ENCODE data around the gene ZBTB7C.

The ZBTB7C gene

DNA sequence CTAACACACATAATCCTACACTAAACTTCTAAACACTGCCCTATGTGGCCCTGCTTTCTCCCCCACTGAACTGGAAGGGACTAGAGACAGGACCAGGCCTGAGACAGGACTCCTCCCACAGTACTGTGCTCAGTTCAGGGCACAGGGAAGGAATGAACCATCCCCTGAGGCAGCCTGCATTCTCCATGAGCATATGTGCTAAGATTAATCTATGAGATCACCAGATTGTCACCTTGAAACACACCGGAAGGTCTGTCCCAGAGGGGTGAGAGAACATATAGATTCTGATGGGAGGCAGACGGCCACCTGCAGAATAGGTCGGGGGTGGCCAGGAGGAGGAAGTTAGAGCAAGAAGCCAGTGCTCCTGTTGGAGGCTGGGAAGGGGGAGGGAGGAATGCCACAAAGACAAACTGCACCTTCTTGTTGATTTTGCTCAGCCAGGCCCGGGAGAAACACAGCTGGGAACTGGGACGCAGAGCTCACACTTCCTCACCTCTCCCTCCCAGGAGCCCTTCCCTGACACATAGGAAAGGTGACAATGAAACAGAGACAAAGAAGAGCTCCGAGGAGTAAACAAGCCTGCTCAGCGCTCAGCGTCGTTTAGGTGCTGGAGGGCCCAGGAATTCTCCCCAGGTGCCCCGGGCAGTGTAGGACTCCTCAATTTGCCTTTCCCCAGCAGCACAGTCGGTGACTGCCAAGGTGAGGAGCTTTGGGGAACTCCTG is 52.1 kb downstream of the ZBTB7C start:
- H3K27ac ChIP-seq = no peak overlapping the region
- DNase-seq (ENCODE audit: low read depth, low spot score) = no peak

DNA sequence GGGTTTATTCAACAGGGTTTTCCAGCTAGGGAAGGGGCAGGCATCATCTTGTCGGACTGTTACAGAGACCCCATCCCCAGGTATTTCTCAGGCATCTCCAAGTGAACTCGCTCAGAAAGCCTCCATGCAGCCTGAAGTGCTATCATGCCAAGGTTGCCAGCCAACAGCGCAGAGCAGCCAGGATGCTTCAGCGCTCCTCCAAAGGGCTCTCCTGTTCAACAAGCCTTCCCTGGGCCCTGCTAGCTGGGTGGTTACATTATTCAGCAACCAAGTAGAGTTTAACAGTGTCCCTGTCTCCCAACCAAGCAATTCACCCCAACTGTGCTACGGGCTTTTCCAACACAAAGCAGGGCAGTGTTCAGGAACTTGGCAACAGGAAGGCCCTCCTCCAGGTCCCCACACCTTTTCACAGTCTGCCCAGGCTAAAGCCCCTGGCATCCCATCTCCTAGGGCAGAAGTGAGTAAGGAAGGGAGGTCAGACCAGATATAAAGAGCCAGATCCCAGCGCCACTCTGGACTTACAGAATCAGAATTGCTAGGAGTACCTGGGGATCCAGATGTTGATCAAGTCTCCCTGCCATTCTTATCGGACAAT is 52.9 kb downstream of the ZBTB7C start:
- no peak for DNase-seq (ENCODE audit: low read depth, low spot score)

DNA sequence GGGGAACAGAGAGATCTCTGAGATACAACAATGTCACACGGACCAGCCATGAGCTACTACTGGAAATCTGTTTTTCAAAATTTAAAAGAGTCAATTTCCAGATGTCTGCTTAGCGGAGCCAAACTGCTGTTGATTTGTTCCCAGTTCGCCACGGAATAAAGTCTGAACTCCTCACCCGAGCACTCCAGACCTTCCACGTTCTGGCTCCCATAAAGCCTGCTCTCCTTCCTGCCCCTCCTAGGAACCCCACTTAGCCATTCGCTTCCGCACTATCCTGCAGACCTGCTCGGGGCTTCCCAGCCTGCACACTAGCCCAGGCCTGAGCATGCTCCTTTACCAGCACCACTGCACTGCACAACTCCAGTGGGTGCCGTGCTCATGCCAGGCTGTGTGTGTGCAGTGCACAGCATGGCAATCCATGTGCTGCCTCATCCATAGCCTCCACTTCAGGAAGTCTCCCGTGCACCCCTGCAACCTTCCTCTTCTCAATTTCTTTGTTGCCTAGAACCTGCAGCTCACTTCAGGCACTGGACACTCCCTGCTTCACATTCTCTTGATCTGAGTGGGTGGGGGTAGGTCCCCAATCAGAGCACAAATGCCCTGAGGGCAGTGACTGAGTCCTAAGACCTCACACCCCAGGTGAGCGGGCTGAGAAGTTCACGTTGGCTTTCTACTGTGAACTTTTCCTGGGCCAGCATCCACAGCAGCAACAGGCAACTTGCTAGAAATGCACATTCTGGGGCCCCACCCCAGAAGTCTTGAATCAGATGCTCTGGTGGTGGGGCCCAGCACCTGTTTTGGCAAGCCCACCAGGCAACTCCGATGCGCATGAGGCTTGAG is 53.7 kb downstream of the ZBTB7C start:
- DNase-seq (ENCODE audit: low read depth, low spot score) = no peak
- no peak overlapping the region for H3K27ac ChIP-seq

More for the DNA sequence above, 52.9 kb downstream of the ZBTB7C start:
- H3K27ac ChIP-seq = no peak overlapping the region

DNA sequence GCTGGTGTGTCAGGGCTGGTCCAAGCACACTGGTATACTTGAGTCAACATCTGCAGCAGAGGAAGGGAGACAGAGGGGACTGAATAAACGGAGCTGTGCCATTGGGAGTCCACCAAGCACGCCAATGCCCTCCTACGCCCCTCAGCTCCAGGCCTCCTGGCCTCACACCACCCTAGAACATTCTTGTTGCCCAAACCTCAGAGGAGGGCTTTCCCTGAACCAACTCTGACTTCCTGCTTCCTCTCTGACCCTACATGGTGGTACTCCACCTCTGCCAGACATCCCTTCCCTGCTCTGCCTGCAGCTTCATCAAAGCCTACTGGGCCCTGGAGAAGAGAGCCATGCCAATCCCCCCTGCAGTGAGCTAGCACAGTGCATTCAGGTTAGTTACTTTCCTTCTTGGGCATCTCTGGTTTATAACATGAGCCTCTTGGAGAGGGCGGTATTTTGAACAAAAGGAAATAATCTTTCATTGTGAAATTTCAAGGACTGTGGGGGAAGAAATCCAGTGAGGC is 54.4 kb downstream of the ZBTB7C start:
- no peak overlapping the region for H3K27ac ChIP-seq
- no peak for DNase-seq (ENCODE audit: low read depth, low spot score)

DNA sequence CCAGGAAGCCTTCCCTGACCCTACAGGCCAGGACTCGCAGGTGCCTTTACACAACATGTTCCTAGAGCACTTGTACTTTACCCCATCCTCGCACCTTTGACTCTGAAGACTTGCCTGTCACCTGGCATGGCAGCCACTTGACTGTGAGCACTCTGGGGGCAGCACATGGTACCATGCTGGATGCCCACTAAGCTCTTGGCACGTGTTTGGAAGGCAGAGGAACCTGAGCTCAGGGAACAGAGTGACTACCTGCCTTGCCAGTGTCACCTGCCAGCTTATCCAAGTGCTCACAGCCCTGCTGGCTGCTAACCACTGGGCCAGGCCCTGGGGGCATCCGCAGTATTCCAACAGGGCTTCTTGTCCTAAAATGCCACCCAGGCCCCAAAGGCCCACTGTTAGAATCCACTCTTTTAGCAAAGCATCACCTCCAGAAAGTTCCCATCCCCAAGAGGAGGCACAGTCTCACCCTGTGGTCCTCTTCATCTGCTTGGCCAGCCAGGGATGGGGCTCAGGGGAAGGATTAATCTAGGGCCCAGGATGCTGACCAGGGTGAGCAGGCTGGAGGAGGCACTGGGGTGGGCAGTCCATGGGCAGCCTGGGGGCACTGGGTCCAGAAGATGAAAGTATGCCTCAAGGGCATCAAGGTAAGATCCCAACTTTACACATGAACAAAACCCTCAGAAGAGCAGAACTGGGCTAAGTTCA is 57.0 kb downstream of the ZBTB7C start:
- no peak for DNase-seq (ENCODE audit: low read depth, low spot score)
- H3K27ac ChIP-seq = no peak overlapping the region

DNA sequence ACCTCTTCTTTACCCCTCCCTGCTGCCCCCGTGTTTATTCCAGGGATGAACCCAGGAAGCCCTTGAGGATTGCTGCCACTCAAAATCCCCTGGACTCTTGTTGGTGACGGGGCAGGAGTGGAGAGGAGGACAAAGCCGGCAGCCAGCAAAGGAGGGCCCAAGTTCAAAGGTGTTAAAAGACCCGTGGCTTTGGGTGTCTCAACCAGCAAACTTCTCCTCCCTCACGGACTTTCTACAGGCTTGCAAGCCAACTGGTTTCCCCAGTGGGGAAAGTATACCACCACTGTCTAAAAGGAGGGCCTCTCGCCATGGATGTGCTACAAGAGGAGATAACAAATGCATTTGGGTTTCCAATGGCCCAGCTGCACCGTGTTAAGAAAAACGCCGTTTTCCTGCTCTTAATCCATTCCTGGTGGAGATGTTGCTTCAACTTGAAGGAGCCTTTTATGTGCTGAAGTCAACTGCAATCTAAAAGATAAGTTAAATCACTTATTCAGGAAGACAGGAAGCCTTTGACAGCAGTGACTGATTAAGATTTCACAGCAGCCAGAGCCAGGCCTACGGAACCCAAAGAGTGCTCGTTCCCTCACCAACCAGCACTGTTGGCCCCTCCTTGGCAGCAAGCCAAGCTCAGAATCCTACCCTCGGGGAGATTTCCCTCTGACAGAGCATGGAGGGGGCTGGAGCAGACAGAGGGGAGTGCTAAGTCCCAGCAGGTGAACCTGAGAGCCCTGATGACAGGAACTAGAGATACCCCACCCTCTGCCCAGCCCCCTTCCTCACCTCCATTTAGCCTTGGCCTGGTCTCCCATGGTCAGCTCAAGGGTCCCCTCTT is 57.8 kb downstream of the ZBTB7C start:
- no peak for DNase-seq (ENCODE audit: low read depth, low spot score)

DNA sequence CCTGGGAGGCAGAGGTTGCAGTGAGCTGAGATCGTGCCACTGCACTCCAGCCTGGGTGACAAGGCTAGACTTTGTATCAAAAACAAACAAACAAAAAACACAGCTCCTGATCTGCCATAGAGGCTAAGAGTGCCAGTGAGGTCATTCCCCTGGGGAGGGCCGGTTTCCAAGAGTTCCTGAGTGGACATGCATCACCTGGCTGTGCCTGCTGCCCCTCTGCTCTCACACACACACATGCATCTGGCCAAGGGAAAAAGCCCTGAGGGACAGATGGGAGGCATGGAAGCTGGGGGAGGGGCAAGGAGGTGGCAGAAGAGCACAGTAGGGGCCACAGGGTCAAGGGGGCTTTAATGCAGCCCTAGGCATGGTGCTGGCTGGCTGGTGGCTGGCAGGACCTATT is 60.4 kb downstream of the ZBTB7C start:
- H3K27ac ChIP-seq = no peak overlapping the region
- DNase-seq (ENCODE audit: low read depth, low spot score) = no peak

More for the DNA sequence above, 57.8 kb downstream of the ZBTB7C start:
- no peak overlapping the region for H3K27ac ChIP-seq

DNA sequence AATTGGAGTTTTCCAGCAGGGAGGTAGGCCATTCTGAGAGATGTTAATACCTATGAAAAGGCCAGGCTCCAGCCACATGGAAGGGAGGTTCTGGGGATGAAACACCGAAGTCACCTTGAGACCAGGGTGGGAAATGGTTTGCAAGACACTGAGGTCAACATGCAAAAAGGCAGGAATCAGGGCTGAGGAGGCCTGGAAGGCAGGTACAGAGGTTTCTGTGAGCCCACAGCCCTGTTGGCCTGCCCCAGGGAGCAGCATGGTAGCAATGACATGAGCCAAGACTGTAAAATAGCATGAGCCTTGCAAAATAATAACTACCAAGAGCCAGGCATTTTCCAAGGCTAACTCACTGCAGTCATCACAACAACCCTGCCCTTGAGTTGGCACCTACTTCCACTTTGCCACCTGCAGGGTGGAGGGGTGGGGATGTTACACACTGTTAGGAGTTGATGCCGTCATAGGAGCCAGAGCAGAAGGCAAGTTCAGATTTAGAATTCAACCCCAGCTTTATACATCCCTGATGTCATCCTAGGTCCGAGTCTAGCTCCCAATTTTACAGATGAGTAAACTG is 61.3 kb downstream of the ZBTB7C start:
- DNase-seq (ENCODE audit: low read depth, low spot score) = no peak

DNA sequence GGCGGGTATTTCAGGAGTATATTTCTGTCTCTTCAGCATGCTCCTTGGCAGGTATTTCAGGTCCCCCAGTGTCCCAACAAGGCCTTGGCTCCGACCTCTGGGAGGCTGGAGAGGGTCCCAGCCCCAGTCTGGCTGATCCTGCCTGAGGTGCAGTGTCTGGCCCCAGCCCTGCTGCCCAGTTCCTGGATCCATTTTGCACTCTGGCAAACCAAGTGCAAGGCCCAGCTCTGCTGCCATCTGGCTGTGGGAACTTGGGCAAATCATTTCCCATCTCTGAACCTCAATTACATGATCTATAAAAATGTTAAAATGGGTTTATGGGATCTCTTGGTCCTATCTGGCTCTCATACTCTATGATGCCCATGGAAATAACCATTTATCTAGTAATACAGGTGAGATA is 63.6 kb downstream of the ZBTB7C start:
- H3K27ac ChIP-seq = no peak overlapping the region
- DNase-seq (ENCODE audit: low read depth, low spot score) = no peak

More for the DNA sequence above, 61.3 kb downstream of the ZBTB7C start:
- H3K27ac ChIP-seq = no peak overlapping the region

DNA sequence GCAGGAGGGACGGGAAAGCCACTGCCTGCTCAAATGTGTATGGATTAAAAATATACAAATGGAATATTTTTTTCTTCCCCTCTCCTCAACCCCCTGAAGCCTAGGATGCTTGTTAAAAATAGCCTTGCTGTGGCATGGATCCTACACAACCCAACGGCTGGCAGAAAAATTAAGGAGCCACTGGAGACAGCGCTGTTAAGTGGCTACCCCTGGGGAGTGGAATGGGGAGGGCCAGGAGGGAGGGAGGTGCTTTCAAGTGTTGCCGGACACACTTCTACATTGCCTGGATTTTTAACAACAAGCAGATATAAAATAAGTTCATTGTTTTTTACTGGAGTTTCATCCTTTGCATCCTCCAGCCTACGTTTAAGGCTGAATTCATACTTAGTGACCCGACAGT is 66.6 kb downstream of the ZBTB7C start:
- H3K27ac ChIP-seq = no peak overlapping the region
- DNase-seq (ENCODE audit: low read depth, low spot score) = no peak

DNA sequence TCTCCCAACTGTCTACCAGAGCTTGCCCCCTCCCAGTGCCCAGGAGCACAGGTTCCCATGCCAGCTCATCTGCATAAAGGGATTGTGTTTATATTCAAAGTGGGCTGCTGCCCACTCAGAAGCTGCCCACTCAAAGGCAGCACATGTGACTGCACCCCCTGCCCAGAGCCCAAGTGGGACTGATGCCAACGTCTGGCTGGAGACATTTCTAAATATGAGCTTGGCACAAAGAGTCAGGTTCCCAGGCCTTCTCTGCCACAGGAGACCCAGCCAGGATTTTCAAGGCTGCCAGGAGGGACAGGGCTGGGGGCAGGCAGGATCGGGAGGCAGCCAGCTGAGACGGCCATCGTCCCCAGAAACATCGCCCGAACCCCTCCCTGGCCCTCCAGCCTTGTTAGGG is 67.1 kb downstream of the ZBTB7C start:
- DNase-seq (ENCODE audit: low read depth, low spot score) = no peak
- H3K27ac ChIP-seq = no peak overlapping the region

DNA sequence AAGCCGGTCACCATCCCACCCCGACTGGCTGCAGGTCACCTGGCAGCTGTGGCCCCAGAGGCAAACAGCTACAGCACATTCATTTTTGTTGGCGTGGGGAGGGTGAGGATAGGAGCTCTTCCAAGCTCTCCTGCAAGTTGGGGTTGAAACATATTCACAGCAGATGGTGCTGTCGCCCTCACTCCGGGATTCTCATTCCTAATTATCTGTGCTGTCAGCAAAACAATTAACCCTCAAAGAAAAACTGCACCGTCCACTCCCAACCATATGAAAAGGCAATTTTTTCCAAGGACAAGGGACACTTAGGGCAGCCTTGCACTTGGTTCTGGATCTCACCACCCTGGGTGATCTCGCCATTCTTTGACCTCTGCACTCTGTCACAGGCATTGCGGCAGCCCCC is 68.6 kb downstream of the ZBTB7C start:
- no peak for DNase-seq (ENCODE audit: low read depth, low spot score)
- H3K27ac ChIP-seq = no peak overlapping the region

DNA sequence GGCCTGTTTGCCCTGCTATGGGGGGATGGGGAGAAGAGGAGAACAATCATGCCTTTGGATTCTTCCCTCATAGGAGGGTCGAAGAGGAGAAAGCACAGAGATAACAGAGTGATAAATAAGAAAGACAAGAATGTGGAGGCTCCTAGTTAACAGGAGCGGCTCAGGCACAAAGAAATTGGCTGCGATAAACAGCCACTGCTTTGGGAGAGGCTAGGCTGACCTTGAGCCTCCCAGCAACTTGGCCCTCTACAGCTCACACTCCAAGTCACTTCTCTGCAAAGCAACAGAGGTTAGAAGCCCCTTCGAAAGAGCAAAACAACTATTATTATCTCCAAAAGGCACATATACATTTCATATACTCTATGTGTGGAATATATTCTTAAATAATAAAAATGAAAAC is 69.5 kb downstream of the ZBTB7C start:
- no peak for DNase-seq (ENCODE audit: low read depth, low spot score)
- H3K27ac ChIP-seq = no peak overlapping the region

DNA sequence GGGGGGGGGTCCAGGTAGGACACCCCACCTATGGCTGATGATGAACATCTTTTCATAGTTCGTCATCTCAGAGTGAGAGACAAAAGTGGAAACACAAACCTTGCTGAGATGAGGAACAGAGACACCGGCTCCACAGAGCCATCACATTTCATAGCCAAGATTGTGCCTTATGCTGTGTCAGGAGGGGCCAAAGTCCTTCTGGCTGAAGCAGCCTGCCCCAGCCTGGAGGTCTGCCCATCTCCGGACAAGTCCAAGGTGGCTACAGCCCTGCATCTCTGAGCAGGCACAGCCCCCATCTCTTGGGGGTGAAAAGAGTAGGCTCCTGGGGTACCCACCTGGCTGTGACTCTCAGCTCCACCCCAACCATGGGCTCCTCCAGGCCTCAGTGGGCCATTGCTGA is 70.3 kb downstream of the ZBTB7C start:
- DNase-seq (ENCODE audit: low read depth, low spot score) = no peak
- no peak overlapping the region for H3K27ac ChIP-seq

DNA sequence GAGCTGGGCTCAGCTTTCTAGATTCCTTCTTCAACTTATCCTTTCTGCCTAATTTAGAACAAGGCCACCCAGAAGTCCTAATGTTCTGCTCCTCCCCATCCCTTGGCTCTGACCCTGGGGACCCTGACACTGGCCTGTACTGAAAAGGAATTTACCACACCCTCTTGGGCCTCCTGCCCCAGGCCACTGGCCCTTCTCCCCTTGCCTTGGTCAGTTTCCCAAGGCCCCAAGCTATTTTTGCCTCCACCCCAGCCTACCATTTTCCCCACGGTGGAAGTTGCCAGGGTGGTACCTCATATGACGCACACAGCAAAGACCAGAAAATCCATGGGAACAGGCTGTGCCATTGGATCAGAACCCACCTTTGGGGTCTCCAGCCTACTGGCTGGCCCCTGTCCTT is 72.1 kb downstream of the ZBTB7C start:
- no peak for DNase-seq (ENCODE audit: low read depth, low spot score)
- no peak overlapping the region for H3K27ac ChIP-seq

DNA sequence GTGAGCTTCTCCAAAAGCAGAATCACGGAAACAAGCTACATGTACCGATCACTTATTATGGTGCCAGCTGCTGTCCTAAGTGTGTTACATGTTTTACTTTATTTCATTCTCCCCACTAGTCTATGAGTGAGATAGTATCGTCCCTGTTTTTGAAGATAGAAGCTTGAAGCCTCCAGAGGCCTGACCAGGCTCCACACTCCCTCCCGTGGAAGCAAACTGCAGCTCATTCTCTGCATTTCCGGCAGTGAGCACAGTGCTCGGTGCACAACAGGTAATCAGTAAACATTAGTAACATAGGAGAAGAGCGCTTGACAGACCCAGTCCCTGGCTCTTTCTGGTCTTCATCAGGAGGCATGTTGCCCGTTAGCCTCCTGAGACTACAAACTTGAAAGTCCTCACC is 72.9 kb downstream of the ZBTB7C start:
- H3K27ac ChIP-seq = no peak overlapping the region
- DNase-seq (ENCODE audit: low read depth, low spot score) = no peak

DNA sequence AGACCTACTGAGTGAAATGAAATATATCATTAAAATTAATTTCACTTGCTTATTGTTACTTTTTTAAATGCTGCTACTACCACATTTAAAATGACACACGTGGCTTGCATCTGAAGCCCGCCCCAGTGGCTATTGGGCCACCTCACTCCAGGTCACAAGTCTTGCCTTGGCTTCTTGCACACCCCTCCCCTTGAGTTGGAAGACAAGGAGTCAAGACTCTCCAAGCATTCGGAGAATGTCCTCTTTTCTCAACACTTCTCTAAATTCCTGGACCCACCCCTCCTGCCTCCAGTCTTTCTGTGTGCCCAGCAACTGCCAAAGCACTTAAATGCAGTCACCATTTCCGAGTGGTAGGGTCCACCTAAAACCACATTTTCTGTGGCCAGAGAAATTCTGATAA is 73.4 kb downstream of the ZBTB7C start:
- no peak overlapping the region for H3K27ac ChIP-seq
- DNase-seq (ENCODE audit: low read depth, low spot score) = no peak

DNA sequence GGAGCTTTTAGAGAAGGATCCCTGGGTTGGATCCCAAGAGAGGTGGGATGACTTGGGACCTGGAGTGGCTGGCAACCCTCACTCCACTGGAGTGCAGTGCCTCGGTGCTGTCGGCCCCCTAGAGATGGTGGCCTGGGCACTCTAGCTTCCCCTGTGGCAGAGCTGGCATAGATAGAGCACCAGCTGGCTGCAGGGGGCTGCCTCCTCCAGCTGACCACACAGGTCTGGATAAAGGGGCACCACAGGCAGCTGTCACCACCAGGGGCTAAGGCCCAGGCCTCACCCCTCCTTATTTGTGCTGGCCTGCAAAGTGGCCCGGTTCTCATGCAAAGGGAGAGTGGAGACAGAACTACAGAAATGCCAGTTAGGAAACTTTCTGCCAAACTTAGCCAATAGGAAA is 74.3 kb downstream of the ZBTB7C start:
- no peak for DNase-seq (ENCODE audit: low read depth, low spot score)
- no peak overlapping the region for H3K27ac ChIP-seq

DNA sequence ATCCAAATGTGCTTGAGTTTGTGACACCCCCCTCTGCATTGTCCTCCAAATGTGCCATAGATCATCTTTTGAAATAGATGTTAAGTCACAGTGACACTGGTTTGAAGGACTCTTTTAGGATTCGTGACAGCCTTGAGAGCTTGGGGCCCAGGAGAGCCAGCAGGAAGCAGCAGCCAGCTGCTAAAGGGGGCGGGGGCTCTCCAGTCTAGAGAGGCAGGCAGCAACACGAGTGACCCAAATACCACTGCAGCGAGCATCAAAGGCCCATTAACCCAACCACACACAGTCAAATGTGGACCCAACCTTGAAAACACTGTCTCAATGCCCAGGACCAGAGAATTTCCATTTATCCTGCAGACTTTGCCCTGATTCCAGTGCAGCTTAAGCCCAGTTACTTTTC is 75.6 kb downstream of the ZBTB7C start:
- DNase-seq (ENCODE audit: low read depth, low spot score) = no peak
- no peak overlapping the region for H3K27ac ChIP-seq
